Measurements from ENCODE around the gene FSTL4.

The FSTL4 gene

DNA sequence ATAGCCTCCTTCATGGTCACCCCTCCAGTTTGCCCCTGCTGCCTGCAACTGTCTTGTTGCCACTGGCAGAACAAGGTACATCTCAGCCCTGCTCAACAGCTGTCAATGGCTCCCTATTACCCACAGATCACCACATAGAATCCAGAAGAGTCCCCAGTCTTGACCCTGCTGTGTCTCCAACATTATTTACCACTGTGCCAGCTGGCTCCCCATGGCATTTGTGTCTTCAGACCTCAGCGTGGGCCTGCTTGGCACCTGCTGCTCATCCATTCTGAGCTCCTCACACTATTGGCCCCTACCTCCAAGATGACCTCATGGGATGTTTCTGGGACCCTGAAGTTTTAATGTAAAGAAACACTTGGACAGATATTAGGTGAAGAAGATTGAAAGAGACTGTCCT, 358.7 kb downstream of the FSTL4 start:
- ChIA-PET CTCF (no interaction called here), POLR2A (no interaction called here)
- H3K4me3 ChIP-seq (ENCODE audit: low read depth, low read length): no peak overlapping the region
- TF ChIP-seq, protein P1, sequence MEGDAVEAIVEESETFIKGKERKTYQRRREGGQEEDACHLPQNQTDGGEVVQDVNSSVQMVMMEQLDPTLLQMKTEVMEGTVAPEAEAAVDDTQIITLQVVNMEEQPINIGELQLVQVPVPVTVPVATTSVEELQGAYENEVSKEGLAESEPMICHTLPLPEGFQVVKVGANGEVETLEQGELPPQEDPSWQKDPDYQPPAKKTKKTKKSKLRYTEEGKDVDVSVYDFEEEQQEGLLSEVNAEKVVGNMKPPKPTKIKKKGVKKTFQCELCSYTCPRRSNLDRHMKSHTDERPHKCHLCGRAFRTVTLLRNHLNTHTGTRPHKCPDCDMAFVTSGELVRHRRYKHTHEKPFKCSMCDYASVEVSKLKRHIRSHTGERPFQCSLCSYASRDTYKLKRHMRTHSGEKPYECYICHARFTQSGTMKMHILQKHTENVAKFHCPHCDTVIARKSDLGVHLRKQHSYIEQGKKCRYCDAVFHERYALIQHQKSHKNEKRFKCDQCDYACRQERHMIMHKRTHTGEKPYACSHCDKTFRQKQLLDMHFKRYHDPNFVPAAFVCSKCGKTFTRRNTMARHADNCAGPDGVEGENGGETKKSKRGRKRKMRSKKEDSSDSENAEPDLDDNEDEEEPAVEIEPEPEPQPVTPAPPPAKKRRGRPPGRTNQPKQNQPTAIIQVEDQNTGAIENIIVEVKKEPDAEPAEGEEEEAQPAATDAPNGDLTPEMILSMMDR (IDR thresholded peaks at IDR 0.05; ENCODE audit: insufficient read depth, low read length, missing control alignments): no peak
- DNase-seq (ENCODE audit: low read depth, low spot score): no peak

DNA sequence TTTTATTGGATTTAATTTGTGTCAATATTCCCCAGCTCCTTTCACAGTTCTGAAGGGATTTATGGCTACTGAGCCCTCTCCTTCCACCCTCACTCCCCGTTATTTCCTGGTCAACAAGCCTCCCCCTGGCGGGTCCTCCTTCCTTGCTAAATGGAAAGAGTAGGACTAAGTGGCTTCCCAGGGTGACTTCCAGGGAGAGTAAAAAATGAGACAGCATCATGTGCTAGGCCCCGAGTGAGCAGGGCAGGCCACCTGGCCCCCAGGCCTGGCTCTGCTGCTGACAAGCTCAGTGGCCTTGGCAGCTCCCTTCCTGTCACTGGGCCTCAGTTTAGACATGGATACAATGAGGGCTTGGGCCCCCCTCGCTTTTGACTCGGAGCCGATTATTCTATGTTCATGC, 359.3 kb downstream of the FSTL4 start:
- TF ChIP-seq, protein P1 (IDR thresholded peaks at IDR 0.05; ENCODE audit: insufficient read depth, low read length, missing control alignments): no peak
- CTCF ChIA-PET: no interaction called here
- no peak overlapping the region for H3K4me3 ChIP-seq (ENCODE audit: low read depth, low read length)
- no peak for DNase-seq (ENCODE audit: low read depth, low spot score)
- POLR2A ChIA-PET: no interaction called here

DNA sequence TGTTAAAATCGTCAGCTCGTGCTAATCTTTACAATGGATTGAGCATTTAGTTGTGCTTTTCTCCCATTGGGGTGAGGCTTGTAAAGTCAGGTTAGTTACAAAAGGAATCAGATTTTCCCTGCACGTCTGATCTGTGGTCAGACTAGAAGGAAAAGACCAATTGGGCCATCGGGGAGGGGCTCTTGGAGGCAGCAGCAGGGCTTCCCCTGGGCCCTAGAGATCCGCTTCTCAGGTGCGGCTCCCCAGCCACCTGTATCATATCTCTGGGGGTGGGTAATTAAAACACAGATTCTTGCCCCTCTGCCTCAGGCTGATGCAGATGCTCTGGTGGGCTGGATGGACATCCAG, 360.2 kb downstream of the FSTL4 start:
- TF ChIP-seq, protein P1 (IDR thresholded peaks at IDR 0.05; ENCODE audit: insufficient read depth, low read length, missing control alignments): no peak
- ChIA-PET POLR2A (no interaction called here), CTCF (no interaction called here)
- DNase-seq (ENCODE audit: low read depth, low spot score): no peak
- no peak overlapping the region for H3K4me3 ChIP-seq (ENCODE audit: low read depth, low read length)

DNA sequence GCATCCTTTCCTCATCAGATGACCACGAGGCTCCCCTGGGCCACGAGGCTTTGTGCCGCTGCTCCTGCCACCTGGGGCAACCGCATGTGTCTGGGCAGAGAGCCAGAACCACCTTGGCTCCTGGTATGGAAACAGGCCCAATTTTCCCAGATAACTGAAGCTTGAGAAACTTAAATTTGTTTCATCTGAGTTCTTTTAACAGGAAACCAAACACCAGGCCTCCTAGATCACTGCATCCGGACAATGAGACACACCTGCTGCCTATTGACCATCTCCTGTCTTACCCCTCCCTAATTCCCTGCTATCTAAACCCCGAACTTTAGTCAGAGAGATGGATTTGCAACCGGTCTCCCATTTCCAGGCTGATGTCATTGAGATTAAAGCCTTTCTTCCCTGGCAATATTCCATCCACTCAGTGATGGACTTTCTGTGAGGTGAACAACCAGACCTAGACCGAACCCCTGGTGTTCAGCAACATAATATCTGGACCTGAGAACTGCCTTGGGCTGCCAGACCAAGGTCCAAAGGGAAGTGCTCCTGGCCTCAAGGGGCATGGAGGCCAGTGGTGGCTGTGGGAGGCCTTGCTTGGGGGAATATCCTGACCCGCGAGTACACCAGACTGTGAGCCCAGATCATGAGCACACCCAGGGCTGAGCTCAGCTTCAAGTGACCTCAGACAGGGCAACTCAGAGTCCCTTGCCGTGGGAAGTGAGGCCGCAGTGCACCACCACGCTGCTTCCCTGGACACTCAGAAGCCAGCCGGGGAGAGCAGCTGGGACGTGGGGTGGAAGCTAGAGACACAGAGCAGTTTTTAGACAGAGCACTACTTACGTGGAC, 360.8 kb downstream of the FSTL4 start:
- ChIA-PET POLR2A (no interaction called here), CTCF (no interaction called here)
- no peak overlapping the region for H3K4me3 ChIP-seq (ENCODE audit: low read depth, low read length)
- TF ChIP-seq, protein P1 (IDR thresholded peaks at IDR 0.05; ENCODE audit: insufficient read depth, low read length, missing control alignments): no peak
- DNase-seq (ENCODE audit: low read depth, low spot score): no peak

DNA sequence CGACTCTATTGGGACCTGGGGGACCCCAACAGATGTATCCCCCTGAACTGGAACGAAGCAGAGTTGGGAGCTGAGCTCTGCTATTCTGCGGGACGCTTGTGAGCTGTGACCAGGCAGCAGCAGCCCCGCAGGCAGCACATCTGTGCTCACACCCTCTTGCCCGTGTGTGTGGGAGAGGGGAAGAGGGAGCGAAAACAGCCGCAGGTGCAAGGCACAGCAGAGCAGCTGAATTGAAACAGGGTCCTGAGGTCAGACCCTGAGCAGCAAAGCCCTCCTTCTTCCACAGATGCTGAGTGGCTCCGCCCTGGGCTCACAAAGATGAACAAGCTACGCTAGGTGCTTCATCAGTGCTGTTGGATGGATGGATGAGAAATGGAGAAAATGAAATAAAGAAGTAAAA, 361.8 kb downstream of the FSTL4 start:
- POLR2A ChIA-PET: no interaction called here
- CTCF ChIA-PET: interaction anchor here (1.8 kb wide), 1 partner anchor 140 kb away, joined by 9 read pairs; no protein-coding TSS in a partner anchor

DNA sequence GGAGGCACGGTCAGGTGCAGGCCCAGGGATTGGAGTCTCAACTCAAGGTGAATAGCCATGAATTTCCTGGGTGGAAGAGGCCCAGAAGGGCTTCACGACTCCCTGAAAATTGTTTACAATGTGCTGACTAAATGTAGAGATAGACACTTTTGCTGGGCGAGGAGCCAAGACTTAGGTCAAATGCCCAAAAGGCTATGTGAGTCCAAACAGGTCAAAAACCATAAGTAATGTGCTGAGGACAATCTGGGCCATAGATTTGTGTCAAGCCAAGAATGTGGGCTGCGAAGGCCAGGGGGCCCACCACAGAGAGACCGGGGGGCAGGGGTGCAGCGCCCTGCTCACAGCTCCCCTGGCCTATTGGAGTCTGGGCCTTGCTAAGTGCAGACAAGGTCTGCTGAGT, 362.7 kb downstream of the FSTL4 start:
- H3K4me3 ChIP-seq (ENCODE audit: low read depth, low read length): no peak overlapping the region
- ChIA-PET POLR2A (no interaction called here), CTCF (interaction anchor here (1.8 kb wide), 1 partner anchor 139 kb away, joined by 9 read pairs; no protein-coding TSS in a partner anchor)
- TF ChIP-seq, protein P1 (IDR thresholded peaks at IDR 0.05; ENCODE audit: insufficient read depth, low read length, missing control alignments): no peak
- DNase-seq (ENCODE audit: low read depth, low spot score): no peak

More for the DNA sequence above, 361.8 kb downstream of the FSTL4 start:
- no peak for DNase-seq (ENCODE audit: low read depth, low spot score)
- no peak overlapping the region for H3K4me3 ChIP-seq (ENCODE audit: low read depth, low read length)
- TF ChIP-seq, protein P1 (IDR thresholded peaks at IDR 0.05; ENCODE audit: insufficient read depth, low read length, missing control alignments): no peak
